Mucosa of gallbladder (tissue), 1 donor: ENCODE results near the gene JKAMP. TPM values are rescaled to one million over a fixed set of nuclear protein-coding genes. Genes with fewer than 3 reads are reported as not detected.

Experiments
- DNase-seq: peaks from one replicate; pipeline ENCODE4 v3.0.0-alpha.2; 2020; ENCODE audit warnings: low spot score
- total RNA-seq: library from RNA; stranded (reverse); gene quantifications from one replicate; pipeline ENCODE4 v1.2.1, GENCODE V29; 2021
- donor health status: DM: no; HTN: no; CAD: no.

Gene JKAMP
- total RNA-seq, 1 donor from 2014 or later = 35.8 TPM

DNA sequence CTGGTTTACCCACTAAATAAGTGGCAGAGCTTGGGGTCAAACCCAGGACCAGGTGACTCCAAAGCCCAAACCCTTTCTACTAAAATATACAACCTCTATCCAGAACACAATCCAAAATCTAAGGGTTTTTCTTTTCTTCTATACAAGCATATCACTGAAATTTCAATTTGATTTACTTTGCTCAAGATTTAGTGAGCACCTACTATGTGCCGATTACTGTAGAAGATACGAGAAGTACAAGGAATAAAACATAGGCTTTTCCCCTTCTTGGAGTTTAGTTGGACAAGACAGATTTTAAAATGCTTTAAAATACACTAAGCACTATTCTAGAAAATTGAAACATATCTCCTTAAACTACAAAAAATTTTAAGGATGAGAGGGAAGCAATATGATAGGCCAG, 2.9 kb upstream of the JKAMP start:
- DNase-seq = no peak

DNA sequence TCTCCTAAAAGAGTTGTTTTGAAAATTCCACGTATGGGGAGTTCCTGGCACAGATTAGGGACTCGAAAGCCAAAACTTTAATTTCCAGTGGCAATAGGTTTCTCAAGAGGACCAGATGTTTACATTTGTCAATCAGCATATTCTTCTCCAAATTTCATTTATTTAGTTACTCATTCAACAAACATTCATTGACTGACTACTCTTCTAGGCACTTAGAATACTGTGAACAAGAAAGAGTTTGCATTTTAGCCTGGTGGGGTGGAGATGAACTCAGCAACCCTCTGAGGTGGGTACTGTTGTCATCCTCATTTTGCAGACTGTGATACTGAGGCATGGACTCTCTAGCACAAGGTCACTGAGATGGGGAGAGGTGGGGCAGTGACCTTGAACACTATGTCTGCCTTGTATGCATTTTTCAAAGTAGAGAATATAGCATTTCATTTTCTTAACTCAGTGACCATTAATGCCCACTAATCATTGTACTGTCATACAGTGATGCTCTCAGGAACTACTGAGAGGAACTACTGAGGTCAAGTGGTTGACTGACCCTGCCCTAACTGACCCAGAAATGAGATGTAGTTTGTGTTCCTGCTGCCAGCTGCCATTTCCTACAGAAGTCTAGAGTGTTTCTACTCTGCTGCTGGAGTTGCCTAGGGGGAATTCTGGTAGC, 2.3 kb upstream of the JKAMP start:
- DNase-seq = no peak

DNA sequence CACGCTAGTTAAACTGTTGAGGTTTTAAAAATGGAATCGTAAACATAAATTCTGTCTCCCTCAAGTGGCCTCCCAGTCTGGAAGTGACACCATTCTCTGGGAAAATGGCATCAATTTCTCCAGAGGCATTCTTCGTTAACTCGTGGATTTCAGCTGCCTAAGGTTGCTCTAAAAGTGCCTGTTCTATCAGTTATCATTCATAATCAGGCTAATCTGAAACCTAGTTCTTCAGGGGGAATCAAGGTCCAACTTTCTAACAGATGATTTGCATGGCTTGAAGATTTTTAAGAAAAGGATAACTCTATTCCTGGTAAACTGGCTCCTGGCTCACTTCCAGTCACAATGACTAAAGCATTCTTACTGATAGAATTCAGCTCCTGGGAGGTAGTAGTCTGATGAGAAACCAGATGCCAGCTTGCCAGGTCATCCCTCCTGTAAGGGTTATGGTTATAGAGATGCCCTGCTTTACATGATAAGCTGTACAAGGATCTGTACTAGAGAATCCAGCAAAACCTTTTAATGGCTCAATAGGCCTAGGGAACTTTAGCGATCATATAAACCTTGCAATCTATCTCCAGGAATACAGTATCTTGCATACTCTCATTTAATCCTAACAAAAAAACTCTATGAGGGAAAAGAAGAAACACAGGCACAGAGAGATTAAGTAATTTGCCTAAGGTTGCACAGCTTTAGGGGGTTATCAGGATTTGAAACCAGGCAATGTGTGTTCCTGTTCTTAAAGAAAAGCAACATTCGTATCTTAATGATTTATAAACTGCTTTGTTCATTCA, 1.6 kb upstream of the JKAMP start:
- DNase-seq = peak; percentile 55

DNA sequence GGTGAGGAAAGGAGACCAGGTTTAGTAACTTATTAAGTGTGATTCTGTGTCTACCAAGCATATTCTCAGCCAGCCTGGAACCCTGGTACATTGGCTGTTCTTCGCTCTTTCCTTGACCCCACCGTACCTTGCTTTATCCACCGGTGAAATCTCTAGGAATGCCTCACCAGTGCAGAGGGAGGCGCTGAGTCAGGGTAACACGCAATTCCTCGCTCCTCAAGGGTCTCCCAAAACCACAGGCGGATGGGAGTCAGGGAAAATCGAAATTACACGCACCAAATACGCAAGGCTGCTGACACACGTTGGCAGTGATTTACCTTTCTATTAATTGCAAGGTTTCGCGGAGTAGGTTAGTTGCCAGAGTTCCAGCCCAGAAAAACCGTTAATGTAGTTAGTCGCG, 954 bp upstream of the JKAMP start:
- DNase-seq = no peak

DNA sequence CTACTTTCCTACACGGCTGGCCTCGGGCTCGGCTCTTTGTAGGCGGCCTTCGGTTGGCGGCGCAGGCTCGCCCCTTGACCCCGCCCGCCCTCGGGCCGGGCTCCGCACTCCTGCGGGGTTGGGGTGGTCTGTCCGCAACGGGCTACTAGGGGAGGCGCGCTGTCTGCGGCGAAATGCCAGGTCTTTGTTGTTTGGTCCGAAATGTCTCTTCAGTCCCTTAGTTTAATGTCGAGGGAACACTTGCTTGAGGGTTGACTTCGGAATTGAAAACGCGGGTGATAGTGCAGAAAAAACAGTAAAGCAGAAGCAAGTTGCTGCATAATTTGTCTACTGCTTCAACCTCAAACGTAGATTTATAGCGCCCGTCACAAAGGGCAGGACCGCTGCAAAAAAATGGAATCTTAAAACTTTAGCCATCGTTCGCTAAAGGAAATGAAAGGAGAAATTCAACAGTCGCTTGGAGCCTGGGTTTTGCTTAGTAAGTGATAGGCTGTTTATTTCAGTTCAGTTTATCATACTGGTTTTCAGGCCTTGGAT, 390 bp downstream of the JKAMP start:
- DNase-seq = no peak

DNA sequence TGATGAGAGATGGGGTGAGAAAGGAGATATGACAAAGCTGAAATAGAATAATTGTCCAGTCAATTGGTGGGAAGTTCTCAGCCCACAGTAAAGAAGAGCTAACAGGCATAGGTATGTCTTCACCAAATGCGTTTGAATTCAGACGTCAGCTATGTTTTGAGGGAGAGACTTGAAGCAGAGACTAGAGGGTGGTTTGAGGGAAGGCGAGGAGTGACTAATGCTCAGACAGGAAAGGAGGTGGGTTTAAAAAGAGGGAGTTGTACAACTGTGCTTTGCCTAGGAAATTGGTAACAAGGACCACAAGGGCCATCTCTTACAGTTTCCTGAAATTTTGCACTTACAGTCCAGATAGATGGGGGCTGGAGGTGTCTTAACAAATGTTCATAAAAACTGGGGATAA, 6.4 kb downstream of the JKAMP start:
- no peak for DNase-seq

DNA sequence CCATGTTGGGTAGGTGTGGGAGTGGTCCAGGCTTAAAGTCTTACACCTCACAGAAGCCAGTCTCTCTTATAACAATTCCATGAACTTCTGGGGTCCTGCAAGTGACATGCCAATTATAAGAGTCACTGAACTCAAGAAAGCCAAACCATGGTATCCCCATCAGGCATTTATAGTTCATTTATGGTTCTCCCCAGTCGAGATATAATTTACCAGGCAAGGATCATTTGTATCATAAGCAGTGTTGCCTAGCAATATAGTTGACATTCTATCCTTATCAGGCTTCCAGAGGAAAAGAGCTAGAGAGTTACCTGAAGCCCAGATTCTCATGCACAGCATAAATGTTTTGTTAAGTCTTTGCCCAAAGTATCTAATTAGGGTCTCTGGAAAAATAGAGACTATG, 8.1 kb downstream of the JKAMP start:
- DNase-seq = no peak

DNA sequence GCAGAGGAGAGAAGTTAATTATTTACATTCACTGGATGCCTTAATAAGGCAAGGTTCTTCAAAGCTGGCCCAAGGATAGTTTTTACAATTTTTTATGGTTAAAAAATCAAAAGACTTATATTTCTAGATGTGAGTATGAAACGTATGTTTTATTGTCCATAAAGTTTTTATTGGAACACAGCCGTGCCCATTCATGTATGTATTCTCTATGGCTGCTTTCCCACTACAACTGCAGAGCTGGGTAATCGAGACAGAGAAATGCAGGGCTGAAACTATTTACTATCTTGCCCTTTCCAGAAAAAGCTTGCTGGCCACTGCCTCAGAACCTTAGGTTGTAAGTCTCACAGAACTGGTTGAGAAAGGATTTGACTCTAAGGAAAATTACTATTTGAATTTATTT, 16.4 kb downstream of the JKAMP start:
- no peak for DNase-seq

DNA sequence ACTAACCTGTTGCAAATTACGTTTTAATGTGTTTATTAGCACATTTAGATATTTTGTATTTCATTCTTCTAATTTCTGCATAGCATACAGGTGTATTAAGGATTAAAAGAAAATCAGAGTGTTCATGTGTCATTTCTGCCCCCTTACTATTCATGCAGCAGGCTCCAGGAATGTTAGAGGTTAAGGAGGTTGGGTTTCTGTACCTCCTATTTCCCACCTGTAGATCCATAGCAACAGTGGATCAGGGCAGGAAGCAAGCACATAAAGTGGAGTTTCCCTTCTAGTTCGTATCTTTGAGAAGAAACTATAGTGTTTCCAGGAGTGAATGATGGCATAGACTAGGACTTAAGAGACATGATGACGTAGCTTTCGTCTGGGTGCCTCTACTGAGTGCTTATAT, 18.9 kb downstream of the JKAMP start:
- DNase-seq = no peak

DNA sequence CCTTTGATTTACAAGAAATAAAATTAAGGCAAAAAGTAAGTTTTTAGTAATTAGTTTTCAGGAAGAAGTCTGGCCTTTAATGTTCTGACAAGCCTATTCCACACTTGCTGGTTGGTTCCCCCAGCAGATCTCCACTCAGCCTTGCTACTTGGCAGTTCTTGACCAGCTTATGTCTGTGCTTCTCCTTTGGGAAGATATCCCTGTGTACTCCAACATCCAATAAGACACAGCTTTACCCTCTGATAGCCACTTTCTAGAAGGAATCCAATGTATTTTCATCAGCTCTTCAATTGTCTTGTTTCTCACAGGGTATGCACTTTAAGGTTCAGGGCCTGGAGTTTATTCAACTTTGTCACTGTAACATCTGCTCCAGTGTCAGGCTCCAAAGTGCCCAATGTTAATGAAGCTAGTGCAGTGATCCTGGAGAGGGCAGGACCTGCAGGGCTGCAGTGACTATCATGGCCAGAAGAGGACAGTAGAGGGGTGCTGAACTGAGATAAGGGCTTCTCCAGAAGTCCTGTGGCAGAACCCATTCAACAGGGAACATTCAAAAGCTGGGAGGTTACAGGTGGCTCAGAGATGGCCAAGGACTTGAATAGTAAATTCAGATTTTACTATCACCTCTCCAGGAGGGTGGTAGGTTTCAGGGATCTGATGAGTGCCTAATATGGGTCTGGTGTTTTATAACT, 22.9 kb downstream of the JKAMP start:
- DNase-seq = peak; percentile 61

DNA sequence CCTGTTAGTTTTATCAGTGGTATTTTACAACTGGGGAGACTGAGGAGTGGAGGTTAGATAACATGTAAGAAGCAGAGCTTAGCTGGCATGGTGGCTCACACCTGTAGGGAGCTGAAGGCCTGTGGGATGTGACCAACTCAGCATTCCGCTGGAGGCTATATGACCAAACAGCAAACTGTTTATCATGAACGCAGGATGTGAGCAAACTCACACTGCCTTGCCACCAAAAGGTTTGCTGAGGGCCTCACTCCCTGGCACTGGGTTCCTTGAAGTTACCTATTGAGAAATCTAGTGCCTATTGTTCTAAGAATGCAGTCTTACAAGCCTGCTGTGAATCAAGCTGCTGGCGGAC, 23.4 kb downstream of the JKAMP start:
- DNase-seq = no peak

DNA sequence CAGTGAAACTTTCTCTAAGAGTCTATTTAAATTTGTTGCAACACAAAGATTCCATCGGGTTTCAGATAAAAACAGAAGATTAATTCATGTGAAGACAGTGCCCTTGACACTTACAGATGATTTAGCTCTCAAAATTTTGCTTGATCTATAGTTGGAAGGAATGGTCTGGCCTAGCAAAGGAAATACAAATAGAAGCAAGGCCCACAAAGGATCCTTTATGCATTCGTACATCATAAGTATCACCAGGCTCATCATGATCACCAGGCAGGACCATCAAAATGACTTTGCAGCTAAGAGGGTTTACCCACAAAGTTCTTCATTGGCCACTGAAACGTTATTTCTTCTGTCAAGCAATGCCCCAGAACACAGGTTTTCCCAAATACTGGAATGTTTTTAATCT, 24.8 kb downstream of the JKAMP start:
- no peak for DNase-seq

DNA sequence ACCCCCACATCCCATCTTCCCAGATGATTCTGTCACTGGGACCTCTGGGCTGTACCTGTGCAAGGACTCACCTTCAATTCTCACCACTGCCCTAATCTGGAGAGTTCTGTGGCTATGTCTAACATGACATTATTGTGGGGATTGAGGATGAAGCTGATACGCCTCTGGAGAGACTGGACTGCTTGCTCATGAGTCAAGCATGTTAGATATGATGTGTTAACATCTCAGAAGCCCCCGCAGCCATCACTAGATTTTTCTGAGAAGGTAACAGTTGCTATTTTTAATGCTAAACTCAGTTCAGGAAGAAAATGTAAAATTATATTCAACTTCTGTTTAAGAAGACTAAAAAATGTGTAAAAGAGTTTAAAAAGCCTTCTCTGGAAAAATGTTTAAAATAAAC, 25.7 kb downstream of the JKAMP start:
- no peak for DNase-seq

DNA sequence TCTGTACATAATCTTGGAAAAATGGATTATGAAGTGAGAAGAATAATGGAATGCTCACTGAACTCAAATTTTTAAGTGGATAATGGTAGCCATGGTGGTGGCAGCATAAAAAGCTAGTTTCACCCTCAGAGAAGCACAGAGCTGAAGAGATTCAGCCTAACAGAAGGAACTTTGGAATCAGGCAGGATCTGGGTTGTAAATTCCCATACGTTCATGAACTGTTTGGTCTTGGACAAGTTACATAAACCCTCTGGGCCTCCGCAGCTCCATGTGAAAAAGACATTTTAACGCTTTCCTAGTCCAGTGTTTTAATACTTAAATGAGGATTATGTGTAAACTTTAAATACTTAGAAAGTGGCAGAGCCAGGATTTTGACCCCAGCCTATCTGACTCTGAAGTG, 26.6 kb downstream of the JKAMP start:
- DNase-seq = no peak

DNA sequence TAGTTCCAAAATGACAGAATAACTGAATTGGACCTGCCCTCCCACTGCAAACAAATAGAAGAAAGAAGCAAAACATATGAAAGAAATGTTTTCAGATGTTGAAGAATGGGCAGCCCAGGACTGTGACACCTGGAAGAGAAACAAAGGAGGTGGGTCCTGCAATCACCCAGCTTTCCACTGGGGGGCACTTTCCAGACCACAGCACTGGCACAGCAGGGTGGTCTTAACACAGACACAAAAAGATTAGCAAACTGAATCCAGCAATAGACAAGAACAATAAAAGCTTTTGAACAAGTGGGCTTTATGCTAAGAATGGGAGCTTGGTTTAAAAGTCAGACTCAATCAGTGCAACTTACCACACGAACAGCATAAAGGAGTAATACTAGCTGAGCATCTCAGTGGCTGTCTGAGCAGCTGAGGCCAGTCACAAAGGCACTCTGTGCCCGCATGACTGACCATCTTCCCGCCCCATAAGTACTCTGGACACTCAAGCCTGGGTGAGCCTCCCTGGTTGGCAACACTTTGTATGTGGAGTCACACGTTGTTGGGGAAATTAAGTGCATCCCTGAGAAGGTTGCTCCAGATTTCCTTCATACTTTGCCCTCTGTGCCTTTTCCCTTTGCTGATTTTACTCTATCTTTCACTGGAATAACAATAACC, 27.7 kb downstream of the JKAMP start:
- DNase-seq = no peak

DNA sequence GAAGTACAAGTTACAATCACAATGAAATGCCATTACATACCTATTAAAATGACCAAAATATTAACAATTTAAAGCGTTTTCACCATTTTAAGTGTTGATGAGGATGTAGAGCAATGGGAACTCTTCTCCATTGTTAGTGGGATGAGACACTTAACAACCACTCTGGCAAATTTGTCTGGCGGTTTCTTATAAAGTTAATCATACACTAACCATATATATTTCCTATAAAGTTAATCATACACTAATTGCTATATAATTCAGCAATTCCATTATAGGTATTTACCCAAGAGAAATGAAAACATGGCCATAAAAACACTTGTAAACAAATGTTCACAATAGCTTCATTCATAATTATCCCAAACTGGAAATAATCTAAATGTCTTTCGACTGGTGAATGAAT, 35.9 kb downstream of the JKAMP start:
- no peak for DNase-seq

DNA sequence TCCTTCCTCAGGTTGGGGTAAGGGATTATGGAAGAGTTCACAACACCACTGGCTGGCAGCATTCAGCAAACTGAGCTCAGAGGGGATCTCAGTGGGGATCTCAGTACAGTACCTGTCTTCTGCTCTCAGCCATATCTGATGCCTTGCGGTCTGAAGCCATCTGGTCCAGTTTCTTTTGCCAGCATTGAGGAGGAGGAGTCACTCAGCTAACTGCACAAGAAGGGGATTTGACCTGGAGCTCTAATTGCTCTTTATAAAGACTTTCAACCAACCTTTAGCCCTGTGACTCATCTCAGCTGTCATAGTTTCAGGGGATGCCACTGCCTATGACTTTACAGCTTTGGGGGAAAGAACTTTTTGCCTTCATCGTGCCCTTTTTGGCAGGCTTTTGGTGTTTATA, 44.9 kb downstream of the JKAMP start:
- no peak for DNase-seq

DNA sequence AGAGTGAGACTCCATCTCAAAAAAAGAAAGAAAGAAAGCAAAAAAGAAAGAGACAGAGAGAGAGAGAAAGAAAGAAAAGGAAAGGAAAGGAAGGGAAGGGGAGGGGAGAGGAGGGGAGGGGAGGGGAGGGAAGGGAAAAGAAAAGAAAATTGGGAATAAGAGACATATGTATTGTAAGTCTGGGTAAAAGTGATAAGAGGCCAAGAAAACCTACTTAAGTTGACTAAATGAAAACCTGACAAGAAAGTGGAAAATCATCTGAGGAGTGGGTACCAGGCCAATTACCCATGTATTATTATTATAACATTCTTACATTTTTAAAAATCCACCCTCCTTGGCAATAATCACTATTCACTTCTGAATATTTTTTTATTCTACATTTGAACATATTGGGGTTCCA, 46.0 kb downstream of the JKAMP start:
- DNase-seq = no peak

DNA sequence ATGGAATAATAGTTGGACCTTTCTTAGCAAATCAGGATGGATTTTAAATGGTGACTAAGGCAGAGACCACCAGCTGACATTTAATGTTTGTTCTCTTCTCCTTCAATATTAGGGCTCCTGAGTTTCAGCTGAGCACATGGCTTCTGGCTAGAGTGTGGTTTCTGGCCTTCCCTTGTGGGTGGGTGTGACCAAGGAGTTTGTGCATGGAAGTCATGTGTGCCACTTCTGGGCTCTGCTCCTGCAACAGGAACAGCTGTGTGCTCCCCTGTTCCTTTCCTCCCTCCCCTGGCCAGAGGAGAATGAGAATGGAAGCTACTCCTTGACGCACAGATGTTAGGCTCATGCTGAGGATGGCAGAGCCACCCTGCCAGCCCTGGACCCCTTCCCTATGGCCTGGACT, 48.1 kb downstream of the JKAMP start:
- DNase-seq = no peak

DNA sequence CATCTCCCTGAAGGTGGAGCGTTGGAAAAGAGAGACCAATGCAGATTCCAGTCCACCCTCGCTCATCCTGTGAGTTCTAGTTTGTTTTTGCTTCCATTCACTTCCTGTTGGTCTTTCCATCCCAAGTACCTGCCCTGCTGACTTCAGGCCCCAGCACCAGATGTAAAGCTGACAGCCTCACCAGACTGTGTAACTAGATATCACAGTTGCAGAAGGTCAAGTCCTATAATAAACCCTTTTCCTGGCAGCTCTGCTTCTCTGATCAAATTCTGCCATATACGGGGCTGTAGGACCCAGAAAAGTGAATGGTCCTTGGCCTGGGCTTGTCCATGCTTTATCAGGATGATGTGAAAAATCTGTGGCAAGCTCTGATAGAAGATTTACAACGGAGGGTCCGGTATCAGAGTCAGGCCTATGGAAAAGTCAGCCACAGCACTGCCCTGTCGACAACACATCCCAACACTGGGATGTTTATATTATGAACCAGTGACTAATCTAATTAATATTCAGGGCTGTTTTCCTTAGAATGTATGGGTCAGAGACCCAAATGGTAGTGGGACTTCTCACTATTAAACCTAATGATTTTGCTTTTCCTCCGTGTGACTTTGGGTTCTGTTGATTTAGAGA, 50.2 kb downstream of the JKAMP start:
- DNase-seq = no peak

DNA sequence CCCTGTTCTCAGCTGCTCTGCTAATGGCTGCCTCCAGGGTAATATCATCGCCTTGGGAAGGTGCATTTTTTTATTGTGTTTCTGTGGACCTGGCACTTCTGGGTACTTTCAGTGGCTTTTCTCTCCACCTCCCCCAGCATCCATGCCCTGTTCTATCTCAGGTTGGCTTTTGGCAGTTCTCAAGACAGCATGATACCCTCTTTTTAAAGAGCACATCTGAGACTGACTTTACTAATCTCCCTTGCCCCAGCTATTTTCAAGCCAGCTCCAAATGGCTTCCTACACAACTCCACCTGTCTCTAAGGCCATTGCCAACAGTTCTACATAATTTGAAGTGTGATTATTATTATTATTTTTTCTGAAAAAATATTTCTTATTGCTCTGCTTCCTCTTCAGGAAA, 53.2 kb downstream of the JKAMP start:
- no peak for DNase-seq

DNA sequence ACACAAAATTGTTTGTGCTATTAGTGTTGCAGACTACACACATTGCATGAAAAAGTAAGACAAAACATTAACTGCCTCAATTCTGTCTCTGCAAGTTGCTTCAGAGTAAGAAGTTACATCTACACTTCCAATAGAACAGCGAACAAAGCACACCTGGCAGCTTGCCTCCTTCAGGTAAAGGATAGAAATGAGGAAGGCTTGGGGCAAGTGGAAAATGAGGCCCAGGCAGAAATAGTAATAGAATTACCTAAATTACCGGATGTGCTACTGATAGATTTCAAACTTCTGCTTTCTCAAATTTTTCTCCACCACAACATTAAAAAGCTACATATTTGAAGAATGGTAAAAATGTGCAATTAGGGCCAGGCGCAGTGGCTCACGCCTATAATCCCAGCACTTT, 54.6 kb downstream of the JKAMP start:
- DNase-seq = no peak
